SU-DHL-6 (cell line): ENCODE data around the gene NR2F1-AS1.

Experiments
- H2AFZ ChIP-seq: fragments of 200-600 bp; sonication (generic); 2 replicates; pipeline ENCODE4 v1.6.1; 2014; ENCODE audit warnings: low read depth, mild to moderate bottlenecking, moderate library complexity, mixed read lengths, antibody characterized with exemption, low read length; ENCODE audit not compliant: severe bottlenecking
- H3F3A ChIP-seq: fragments of 200-600 bp; shearing (Covaris generic); 2 replicates; pipeline ENCODE4 v1.6.0; 2016; ENCODE audit warnings: antibody characterized with exemption, mild to moderate bottlenecking; ENCODE audit not compliant: insufficient read depth
- H3K27ac ChIP-seq: fragments of 200-600 bp; sonication (generic); 2 replicates; pipeline ENCODE4 v1.5.1; 2016; ENCODE audit warnings: low read depth, mild to moderate bottlenecking, low read length, moderate library complexity, mixed read lengths
- H3K27me3 ChIP-seq: fragments of 200-600 bp; sonication (generic), shearing (Covaris generic); 2 replicates; pipeline ENCODE4 v1.6.0; 2014; ENCODE audit warnings: mild to moderate bottlenecking, low read length
- H3K36me3 ChIP-seq: fragments of 200-600 bp; sonication (generic); 2 replicates; pipeline ENCODE4 v1.6.1; 2014; ENCODE audit warnings: mild to moderate bottlenecking, low read length, mixed read lengths
- H3K4me2 ChIP-seq: fragments of 300-600, 200-600 bp; shearing (Covaris generic), sonication (generic); 2 replicates; pipeline ENCODE4 v1.6.0; 2014; ENCODE audit warnings: low read length, low read depth, mild to moderate bottlenecking; ENCODE audit not compliant: poor library complexity, severe bottlenecking
- H3K4me3 ChIP-seq: fragments of 200-600 bp; sonication (generic); 2 replicates; pipeline ENCODE4 v1.5.1; 2014; ENCODE audit warnings: antibody characterized with exemption, low read length, mild to moderate bottlenecking, mixed read lengths; ENCODE audit not compliant: insufficient read depth, poor library complexity, severe bottlenecking
- H3K79me2 ChIP-seq: fragments of 200-600 bp; sonication (generic); 2 replicates; pipeline ENCODE4 v1.6.1; 2014; ENCODE audit warnings: mild to moderate bottlenecking, low read length, moderate library complexity; ENCODE audit not compliant: insufficient read depth
- H3K9ac ChIP-seq: fragments of 200-600 bp; sonication (generic); 2 replicates; pipeline ENCODE4 v1.7.0; 2014; ENCODE audit warnings: mild to moderate bottlenecking, low read length
- H3K9me2 ChIP-seq: fragments of 200-600 bp; sonication (generic); replicated peaks from 2 replicates; pipeline ENCODE4 v1.6.1; 2014; ENCODE audit warnings: low read length; ENCODE audit not compliant: insufficient read depth
- H3K9me3 ChIP-seq: fragments of 200-600 bp; sonication (generic); 2 replicates; pipeline ENCODE4 v1.6.1; 2014; ENCODE audit warnings: low read length, mixed read lengths; ENCODE audit not compliant: insufficient read depth
- H4K20me1 ChIP-seq: fragments of 200-600 bp; sonication (generic); 2 replicates; pipeline ENCODE4 v1.6.1; 2014; ENCODE audit warnings: low read depth, mild to moderate bottlenecking, antibody characterized with exemption, low read length, moderate library complexity, mixed read lengths
- CTCF ChIP-seq: fragments of 200-600 bp; sonication (generic); IDR thresholded peaks from one replicate; pipeline ENCODE4 v1.5.1; 2017; ENCODE audit warnings: antibody characterized with exemption, mild to moderate bottlenecking, low read length, moderate library complexity; ENCODE audit not compliant: insufficient read depth, poor library complexity, severe bottlenecking
- EZH2phosphoT487 ChIP-seq: fragments of 200-600 bp; sonication (generic), shearing (Covaris generic); conservative IDR thresholded peaks from 2 replicates; pipeline ENCODE4 v1.6.1; 2018; ENCODE audit warnings: mild to moderate bottlenecking, antibody characterized with exemption, low read length, moderate library complexity, mixed read lengths

The NR2F1-AS1 gene

GRCh38 chr5:93421468-93421867, 159.6 kb downstream of the NR2F1-AS1 start:
- Histone ChIP-seq H2AFZ (no peak overlapping the region), H3K9me3 (no peaks in the 10 kb centered on the region), H3K4me2 (no peak overlapping the region), H3K27me3 (no peaks in the 10 kb centered on the region; the same call in 1 of the 2 replicates), H4K20me1 (no peaks in the 10 kb centered on the region), H3K79me2 (no peaks in the 10 kb centered on the region), H3K36me3 (no peaks in the 10 kb centered on the region), H3K27ac (no peak overlapping the region), H3K9me2 (no peaks in the 10 kb centered on the region), H3F3A (no peaks in the 10 kb centered on the region), H3K4me3 (no peak overlapping the region), H3K9ac (no peak overlapping the region)
- TF ChIP-seq EZH2phosphoT487: no peak
- no peak for TF ChIP-seq CTCF

- no peaks in the 10 kb centered on the region for H3K9me3 ChIP-seq
- no peak overlapping the region for H3K9ac ChIP-seq
- no peaks in the 10 kb centered on the region for H3K9me2 ChIP-seq
- no peak overlapping the region for H3K4me2 ChIP-seq
- H3K27me3 ChIP-seq: no peaks in the 10 kb centered on the region
- H4K20me1 ChIP-seq: no peaks in the 10 kb centered on the region
- TF ChIP-seq CTCF (no peak), EZH2phosphoT487 (no peak)
- no peaks in the 10 kb centered on the region for H3K79me2 ChIP-seq
- H3K4me3 ChIP-seq: no peak overlapping the region
- no peaks in the 10 kb centered on the region for H3K36me3 ChIP-seq
- H3F3A ChIP-seq: no peaks in the 10 kb centered on the region
- H3K27ac ChIP-seq: no peak overlapping the region
- no peak overlapping the region for H2AFZ ChIP-seq
Measured at GRCh38 chr5:93417490-93417889, 163.5 kb downstream of the NR2F1-AS1 start.

GRCh38 chr5:93415819-93416218, 165.2 kb downstream of the NR2F1-AS1 start:
- Histone ChIP-seq H3K4me3 (no peak overlapping the region), H3K9ac (no peak overlapping the region)

More at GRCh38 chr5:93415819-93416218, 165.2 kb downstream of the NR2F1-AS1 start:
- no peak overlapping the region for H2AFZ ChIP-seq
- no peak overlapping the region for H3K4me2 ChIP-seq
- no peaks in the 10 kb centered on the region for H3F3A ChIP-seq
- no peaks in the 10 kb centered on the region for H3K9me3 ChIP-seq
- no peak overlapping the region for H3K27ac ChIP-seq
- no peaks in the 10 kb centered on the region for H3K79me2 ChIP-seq
- H3K9me2 ChIP-seq: no peaks in the 10 kb centered on the region
- H3K36me3 ChIP-seq: no peaks in the 10 kb centered on the region
- TF ChIP-seq CTCF: no peak
- TF ChIP-seq EZH2phosphoT487: no peak
- no peaks in the 10 kb centered on the region for H4K20me1 ChIP-seq
- no peaks in the 10 kb centered on the region for H3K27me3 ChIP-seq
